PC-3 (cell line): ENCODE results near the gene LMLN. TPM values are rescaled to one million over a fixed set of nuclear protein-coding genes. Genes with fewer than 3 reads are reported as not detected.

Source experiments
- ATAC-seq: fragments of 200-7000 bp; cut with Tn5 transposase; 2 replicates; pipeline ENCODE4 v1.9.1; 2020; ENCODE audit warnings: mild to moderate bottlenecking, moderate library complexity
- BruUV-seq: library from RNA; stranded (reverse); fragments of 400-500 nt; replicated peaks from 2 replicates; lab custom pipeline; 2021; lab: Mats Ljungman, UMichigan
- CTCF ChIA-PET: fragments of 300-600 bp; sonication (Branson Sonifier 250); formaldehyde crosslinking; loops from one replicate; lab custom pipeline; 2022; ENCODE audit warnings: antibody characterized with exemption; lab: Charles Lee
- POLR2A ChIA-PET: fragments of 300-600 bp; sonication (Branson Sonifier 250); formaldehyde crosslinking; loops from one replicate; lab custom pipeline; 2022; ENCODE audit warnings: antibody characterized with exemption; ENCODE audit not compliant: unreplicated experiment; lab: Charles Lee
- DNase-seq: peaks from one replicate; pipeline ENCODE4 v3.0.0-alpha.2; 2015
- H2AFZ ChIP-seq: fragments of 300-600 bp; sonication (generic); 2 replicates; pipeline ENCODE4 v1.6.0; 2016; ENCODE audit warnings: antibody characterized with exemption, low read length
- H3F3A ChIP-seq: fragments of 300-600 bp; sonication (generic); one replicate; pipeline ENCODE4 v1.6.0; 2017; ENCODE audit warnings: antibody characterized with exemption, low read length, control low read depth, mild to moderate bottlenecking; ENCODE audit not compliant: unreplicated experiment
- H3K27ac ChIP-seq: fragments of 300-600 bp; sonication (generic); 2 replicates; pipeline ENCODE4 v1.5.1; 2016; ENCODE audit warnings: mild to moderate bottlenecking, low read length
- H3K27me3 ChIP-seq: fragments of 300-600 bp; sonication (generic); 2 replicates; pipeline ENCODE4 v1.6.1; 2016; ENCODE audit warnings: low read length, mixed read lengths
- H3K36me3 ChIP-seq: fragments of 300-600 bp; sonication (generic); 2 replicates; pipeline ENCODE4 v1.6.1; 2016; ENCODE audit warnings: low read depth, mixed run types, low read length, mixed read lengths
- H3K4me1 ChIP-seq: fragments of 300-600 bp; sonication (generic); 2 replicates; pipeline ENCODE4 v1.5.1; 2016; ENCODE audit warnings: low read length; ENCODE audit not compliant: insufficient read depth
- H3K4me2 ChIP-seq: fragments of 300-600 bp; sonication (generic); 2 replicates; pipeline ENCODE4 v1.6.0; 2016; ENCODE audit warnings: low read length
- H3K4me3 ChIP-seq: fragments of 300-600 bp; sonication (generic); 2 replicates; pipeline ENCODE4 v1.5.1; 2016; ENCODE audit warnings: mild to moderate bottlenecking, low read length, mixed read lengths
- H3K79me2 ChIP-seq: fragments of 300-600 bp; sonication (generic); 2 replicates; pipeline ENCODE4 v1.6.1; 2017; ENCODE audit warnings: low read length, mixed read lengths
- H3K9ac ChIP-seq: fragments of 300-600 bp; sonication (generic); 2 replicates; pipeline ENCODE4 v1.6.0; 2016; ENCODE audit warnings: mild to moderate bottlenecking, low read length
- H3K9me2 ChIP-seq: fragments of 300-600 bp; sonication (generic); replicated peaks from 2 replicates; pipeline ENCODE4 v1.6.1; 2016; ENCODE audit warnings: mixed run types, low read length, mixed read lengths
- H3K9me3 ChIP-seq: fragments of 300-600 bp; sonication (generic); 2 replicates; pipeline ENCODE4 v1.6.1; 2016; ENCODE audit warnings: low read length, mixed read lengths
- H4K20me1 ChIP-seq: fragments of 300-600 bp; sonication (generic); 2 replicates; pipeline ENCODE4 v1.6.1; 2016; ENCODE audit warnings: low read length, mixed read lengths
- EZH2 ChIP-seq: fragments of 300-600 bp; sonication (generic); IDR thresholded peaks from one replicate; pipeline ENCODE4 v1.6.1; 2017; ENCODE audit warnings: antibody characterized with exemption, mild to moderate bottlenecking, low read length; ENCODE audit not compliant: unreplicated experiment
- EZH2phosphoT487 ChIP-seq: fragments of 300-600 bp; sonication (generic); IDR thresholded peaks from 2 replicates; pipeline ENCODE4 v1.6.1; 2018; ENCODE audit warnings: mild to moderate bottlenecking, antibody characterized with exemption, low read length, borderline replicate concordance
- intact Hi-C: fragments of 100-400 bp; cut with micrococcal nuclease; formaldehyde crosslinking; loops from 2 replicates; pipeline ENCODE4 v1.9.0; 2023
- total RNA-seq: library from RNA; depleted of rRNA; stranded (reverse); fragments of >200 nt; gene quantifications from 2 replicates; pipeline ENCODE4 v1.2.3, GENCODE V29; 2014
- TF ChIP-seq, protein P1 (sequence below): fragments of 300-600 bp; sonication (generic); conservative IDR thresholded peaks from 2 replicates; pipeline ENCODE4 v1.5.1; 2017; ENCODE audit warnings: antibody characterized with exemption, low read depth, mild to moderate bottlenecking, low read length

Gene LMLN
- total RNA-seq, 1 experiment from 2014 or later: 3.7 TPM

DNA sequence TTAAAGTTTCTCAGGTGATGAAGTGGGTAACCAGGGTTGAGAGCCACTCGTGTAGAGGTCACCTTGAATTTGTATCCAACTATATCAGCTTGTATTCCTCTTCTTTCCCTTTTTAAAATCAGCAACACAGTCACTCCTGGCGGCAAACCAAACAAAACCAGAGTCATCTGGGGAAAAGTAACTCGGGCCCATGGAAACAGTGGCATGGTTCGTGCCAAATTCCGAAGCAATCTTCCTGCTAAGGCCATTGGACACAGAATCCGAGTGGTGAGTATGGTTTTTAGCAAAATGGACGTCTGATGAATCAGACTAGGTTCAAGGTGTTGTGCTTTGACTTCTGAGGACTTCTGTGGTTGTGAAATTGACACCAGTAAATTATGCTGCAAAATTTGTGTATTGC lies 6.1 kb upstream of the LMLN start:
- no peak overlapping the region for H3K4me3 ChIP-seq
- H3K9ac ChIP-seq: no peak overlapping the region
- POLR2A ChIA-PET: no interaction called here
- no peak for DNase-seq
- H3K79me2 ChIP-seq: peaks cover 50% of the 10 kb centered on the region
- peaks cover 35% of the 10 kb centered on the region for H3F3A ChIP-seq
- H3K27ac ChIP-seq: no peak overlapping the region
- H3K36me3 ChIP-seq: peaks cover 60% of the 10 kb centered on the region
- H3K27me3 ChIP-seq: no peaks in the 10 kb centered on the region
- BruUV-seq: no TSS peak
- H2AFZ ChIP-seq: no peak overlapping the region
- CTCF ChIA-PET: no interaction called here
- ATAC-seq: no peak
- no peaks in the 10 kb centered on the region for H3K9me3 ChIP-seq
- peak overlapping the region; percentile 16; the same call in 1 of the 2 replicates for H3K4me2 ChIP-seq
- H3K9me2 ChIP-seq: no peaks in the 10 kb centered on the region
- TF ChIP-seq EZH2 (no peak), EZH2phosphoT487 (no peak)
- TF ChIP-seq, protein P1, sequence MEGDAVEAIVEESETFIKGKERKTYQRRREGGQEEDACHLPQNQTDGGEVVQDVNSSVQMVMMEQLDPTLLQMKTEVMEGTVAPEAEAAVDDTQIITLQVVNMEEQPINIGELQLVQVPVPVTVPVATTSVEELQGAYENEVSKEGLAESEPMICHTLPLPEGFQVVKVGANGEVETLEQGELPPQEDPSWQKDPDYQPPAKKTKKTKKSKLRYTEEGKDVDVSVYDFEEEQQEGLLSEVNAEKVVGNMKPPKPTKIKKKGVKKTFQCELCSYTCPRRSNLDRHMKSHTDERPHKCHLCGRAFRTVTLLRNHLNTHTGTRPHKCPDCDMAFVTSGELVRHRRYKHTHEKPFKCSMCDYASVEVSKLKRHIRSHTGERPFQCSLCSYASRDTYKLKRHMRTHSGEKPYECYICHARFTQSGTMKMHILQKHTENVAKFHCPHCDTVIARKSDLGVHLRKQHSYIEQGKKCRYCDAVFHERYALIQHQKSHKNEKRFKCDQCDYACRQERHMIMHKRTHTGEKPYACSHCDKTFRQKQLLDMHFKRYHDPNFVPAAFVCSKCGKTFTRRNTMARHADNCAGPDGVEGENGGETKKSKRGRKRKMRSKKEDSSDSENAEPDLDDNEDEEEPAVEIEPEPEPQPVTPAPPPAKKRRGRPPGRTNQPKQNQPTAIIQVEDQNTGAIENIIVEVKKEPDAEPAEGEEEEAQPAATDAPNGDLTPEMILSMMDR: no peak
- intact Hi-C loops: no loop called here
- peaks cover 15% of the 10 kb centered on the region for H3K4me1 ChIP-seq
- H4K20me1 ChIP-seq: peaks cover 53% of the 10 kb centered on the region

DNA sequence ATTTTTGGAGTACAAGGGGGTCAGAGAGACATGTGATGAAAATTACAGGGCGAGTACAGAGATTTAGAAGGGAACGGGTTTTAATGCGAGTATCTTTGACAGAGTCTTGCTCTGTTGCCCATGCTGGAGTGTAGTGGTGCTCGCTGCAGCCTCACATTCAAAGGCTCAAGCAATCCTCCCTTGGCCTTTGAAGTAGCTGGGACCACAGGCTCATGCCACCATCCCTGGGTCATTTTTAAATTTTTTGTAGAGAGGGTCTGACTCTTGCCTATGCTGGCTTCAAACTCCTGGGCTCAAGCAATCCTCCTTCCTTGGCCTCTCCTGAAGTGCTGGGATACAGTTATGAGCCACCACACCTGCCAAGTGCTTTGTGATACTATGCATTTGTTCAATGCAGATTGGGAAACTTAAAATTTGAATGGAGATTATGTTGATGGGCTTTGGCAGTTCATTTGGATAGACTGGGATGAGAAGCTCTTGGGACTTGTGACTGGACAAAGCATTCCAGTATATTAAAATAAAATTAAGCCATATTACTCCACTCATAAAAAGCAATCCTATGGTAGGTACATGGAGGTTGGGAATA lies 4.0 kb upstream of the LMLN start:
- POLR2A ChIA-PET: interaction anchor here (0.7 kb wide), 1 partner anchor 125 kb away, joined by 6 read pairs; no protein-coding TSS in a partner anchor
- BruUV-seq: no TSS peak

More for the DNA sequence above, 4.0 kb upstream of the LMLN start:
- ATAC-seq: no peak
- intact Hi-C loops: no loop called here
- H3F3A ChIP-seq: peaks cover 35% of the 10 kb centered on the region
- TF ChIP-seq EZH2phosphoT487 (no peak), EZH2 (no peak)
- TF ChIP-seq, protein P1: no peak
- H3K27me3 ChIP-seq: no peaks in the 10 kb centered on the region
- H4K20me1 ChIP-seq: peaks cover 47% of the 10 kb centered on the region
- H3K9me3 ChIP-seq: no peaks in the 10 kb centered on the region
- no peak overlapping the region for H3K27ac ChIP-seq
- H3K36me3 ChIP-seq: peaks cover 55% of the 10 kb centered on the region
- peaks cover 40% of the 10 kb centered on the region for H3K79me2 ChIP-seq
- peaks cover 22% of the 10 kb centered on the region for H3K4me1 ChIP-seq
- DNase-seq: no peak
- no peak overlapping the region for H3K9ac ChIP-seq
- H3K4me3 ChIP-seq: no peak overlapping the region
- no peak overlapping the region for H3K4me2 ChIP-seq
- H3K9me2 ChIP-seq: no peaks in the 10 kb centered on the region
- no peak overlapping the region for H2AFZ ChIP-seq
- CTCF ChIA-PET: no interaction called here
